BLaER1 treated with 17β-estradiol and CSF1 and Interleukin-3, amounts not matched to agents 10 nM and 100 nM (cell line): ENCODE measurements around the gene CKB.
"Not testable (repeated sequence)": the region's sequence is repeated elsewhere in the genome, so short reads cannot be mapped to it uniquely, and the experiment has no call there.

ENCODE experiments used
- H3K27ac ChIP-seq, 11 experiments: shearing (Covaris generic); formaldehyde crosslinking; 2 replicates each; pipeline ENCODE4 v1.8.1; 2022
- H3K27me3 ChIP-seq, 11 experiments: shearing (Covaris generic); formaldehyde crosslinking; 2 replicates each; pipeline ENCODE4 v1.8.1; 2022
- H3K36me3 ChIP-seq, 11 experiments: shearing (Covaris generic); formaldehyde crosslinking; 2 replicates each; pipeline ENCODE4 v1.8.1; 2022
- H3K4me1 ChIP-seq, 10 experiments: shearing (Covaris generic); formaldehyde crosslinking; 2 replicates each; pipeline ENCODE4 v1.8.1; 2022
- H3K4me2 ChIP-seq, 11 experiments: shearing (Covaris generic); formaldehyde crosslinking; 2 replicates each; pipeline ENCODE4 v1.8.1; 2022
- H3K4me3 ChIP-seq, 10 experiments: shearing (Covaris generic); formaldehyde crosslinking; 2 replicates each; pipeline ENCODE4 v1.8.1; 2022
- H3K9ac ChIP-seq, 11 experiments: shearing (Covaris generic); formaldehyde crosslinking; 2 replicates each; pipeline ENCODE4 v1.8.1; 2022
- H3K9me3 ChIP-seq, 11 experiments: shearing (Covaris generic); formaldehyde crosslinking; replicated peaks in 1 of 11; 2 replicates each; pipeline ENCODE4 v1.8.1; 2022
- H4K20me1 ChIP-seq, 11 experiments: shearing (Covaris generic); formaldehyde crosslinking; 2 replicates each; pipeline ENCODE4 v1.8.1; 2022
- Cebpa-rat ChIP-seq, 11 experiments: shearing (Covaris generic); IDR thresholded peaks; 2 replicates each; pipeline ENCODE4 v1.8.1; 2022

The CKB gene

DNA sequence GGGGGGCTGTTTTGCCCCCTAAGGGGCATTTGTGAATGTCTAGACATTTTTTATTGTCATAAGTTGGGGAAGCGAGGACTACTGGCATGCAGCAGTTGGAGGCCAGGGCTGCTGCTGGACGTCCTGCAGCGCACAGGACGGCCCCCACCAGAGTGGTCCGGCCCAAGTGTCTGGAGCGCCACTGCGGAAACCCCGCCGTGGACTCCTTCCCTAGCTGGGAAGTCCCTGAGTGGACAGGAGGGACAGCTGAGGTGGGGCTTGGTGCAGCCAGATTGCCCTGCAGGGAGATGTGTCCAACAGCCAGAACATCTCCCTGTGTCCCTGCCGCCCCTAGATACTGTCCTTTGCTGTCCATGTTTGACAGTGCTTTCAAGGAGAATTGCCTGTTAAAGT is 5.5 kb downstream of the CKB start:
- peak overlapping the region in 5 of 11 experiments; percentile 1 to 50 (median 13); a peak in 4 of 22 replicates for H3K9ac ChIP-seq
- H3K27me3 ChIP-seq: peaks cover 8 to 20% (median 18%) of the 10 kb centered on the region in 11 experiments
- H3K9me3 ChIP-seq: no peaks in the 10 kb centered on the region
- no peak for TF ChIP-seq Cebpa-rat (IDR thresholded peaks at IDR 0.05)
- H4K20me1 ChIP-seq: peaks cover 0 to 87% (median 28%) of the 10 kb centered on the region in 11 experiments; a peak in 18 of 22 replicates
- peaks cover 43 to 88% (median 62%) of the 10 kb centered on the region in 10 experiments for H3K4me1 ChIP-seq
- no peak overlapping the region for H3K27ac ChIP-seq
- peaks cover 0 to 6% (median 0%) of the 10 kb centered on the region in 11 experiments; a peak in 1 of 22 replicates for H3K36me3 ChIP-seq
- H3K4me2 ChIP-seq: no peak overlapping the region
- no peak overlapping the region for H3K4me3 ChIP-seq

DNA sequence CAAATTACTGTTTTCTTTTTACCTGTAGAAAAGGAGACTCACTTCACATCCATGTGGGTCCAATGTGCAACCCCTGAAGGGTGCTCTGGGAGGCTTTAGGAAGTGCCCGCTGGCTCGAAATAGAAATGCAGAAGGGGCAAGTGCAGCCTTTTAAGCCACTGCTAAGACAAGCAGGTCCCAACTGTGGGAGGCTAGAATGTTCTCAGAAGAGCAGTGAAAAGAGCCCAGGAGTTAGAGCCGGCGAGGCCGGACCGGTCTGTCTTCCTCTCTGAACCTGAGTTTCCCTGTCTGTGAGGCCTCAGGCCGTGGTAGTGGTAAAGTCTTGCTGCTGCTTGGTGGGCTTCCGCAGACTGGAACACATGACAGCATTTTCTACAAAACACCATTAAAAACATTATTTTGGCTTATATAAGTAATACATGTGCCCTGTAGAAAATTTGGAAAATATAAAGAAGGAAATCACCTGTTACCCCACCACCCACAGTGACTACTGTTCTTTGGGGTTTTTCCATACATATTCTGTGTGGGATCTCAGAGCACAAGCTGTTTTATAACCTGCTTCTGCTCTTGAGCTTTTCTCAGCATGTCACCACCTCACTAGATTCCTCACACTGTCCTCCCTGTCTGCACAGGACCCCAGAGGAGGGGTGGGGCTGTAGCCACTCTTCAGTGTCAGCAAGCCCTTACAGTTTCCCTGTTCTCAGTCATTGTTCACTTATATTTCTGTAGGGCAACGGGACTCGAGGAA is 6.0 kb downstream of the CKB start:
- H3K27me3 ChIP-seq: peaks cover 2 to 14% (median 12%) of the 10 kb centered on the region in 11 experiments
- peaks cover 40 to 85% (median 57%) of the 10 kb centered on the region in 10 experiments for H3K4me1 ChIP-seq
- H3K9me3 ChIP-seq: no peaks in the 10 kb centered on the region
- peak overlapping the region in 5 of 11 experiments; percentile 1 to 50 (median 14); a peak in 4 of 22 replicates for H3K9ac ChIP-seq
- H3K4me3 ChIP-seq: no peak overlapping the region
- no peak for TF ChIP-seq Cebpa-rat (IDR thresholded peaks at IDR 0.05)
- H3K4me2 ChIP-seq: peak overlapping the region in 3 of 11 experiments; percentile 7 to 34 (median 26); a peak in 3 of 22 replicates
- peaks cover 0 to 9% (median 2%) of the 10 kb centered on the region in 11 experiments; a peak in 9 of 22 replicates for H3K36me3 ChIP-seq
- H3K27ac ChIP-seq: no peak overlapping the region
- peaks cover 0 to 85% (median 28%) of the 10 kb centered on the region in 11 experiments; a peak in 18 of 22 replicates for H4K20me1 ChIP-seq

DNA sequence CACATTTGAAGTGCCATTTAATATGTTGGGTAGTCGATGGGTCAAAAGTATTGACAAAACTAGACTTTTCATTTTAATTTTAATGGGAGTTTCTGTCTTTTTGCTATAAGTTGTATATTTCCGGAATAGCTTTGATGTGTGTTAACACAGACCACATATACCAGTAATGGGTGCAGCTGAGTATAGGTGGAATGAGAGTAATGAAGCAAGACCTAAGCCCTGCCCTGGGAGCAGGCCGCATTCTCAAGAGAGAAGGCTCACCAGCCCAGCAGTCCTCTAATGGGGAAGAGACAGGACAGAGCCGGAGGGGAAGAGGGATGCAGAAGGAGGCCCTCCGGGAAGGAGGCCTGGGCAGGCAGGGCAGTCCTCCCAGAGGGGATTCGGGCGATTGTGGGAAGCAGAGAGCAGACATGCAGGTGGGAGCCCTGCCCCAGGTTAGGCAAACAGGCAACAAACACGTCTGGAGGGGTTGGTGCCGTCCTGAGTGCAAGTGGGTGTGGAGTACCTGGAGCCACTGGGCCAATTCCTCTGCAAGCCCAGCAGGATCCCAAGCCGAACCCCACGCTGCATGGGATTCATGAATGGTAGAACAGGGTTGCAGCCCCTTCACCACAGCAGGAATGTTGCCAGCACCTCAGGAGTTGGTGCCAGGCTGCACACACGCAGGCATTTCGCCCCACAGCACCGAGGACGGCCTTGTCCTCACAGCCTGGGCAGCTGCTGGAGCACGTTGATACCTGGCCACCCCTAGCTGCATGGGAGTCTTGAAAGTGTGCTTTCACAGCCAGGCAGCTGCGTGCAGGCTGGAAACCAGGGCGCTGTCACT is 7.8 kb downstream of the CKB start:
- no peak for TF ChIP-seq Cebpa-rat (IDR thresholded peaks at IDR 0.05)
- peak overlapping the region in 5 of 11 experiments; percentile 11 to 52 (median 48); a peak in 8 of 22 replicates for H3K4me2 ChIP-seq
- no peak overlapping the region for H3K4me3 ChIP-seq
- no peak overlapping the region for H3K27ac ChIP-seq
- H4K20me1 ChIP-seq: peaks cover 0 to 84% (median 26%) of the 10 kb centered on the region in 11 experiments; a peak in 18 of 22 replicates
- H3K4me1 ChIP-seq: peaks cover 31 to 78% (median 43%) of the 10 kb centered on the region in 10 experiments
- H3K36me3 ChIP-seq: peaks cover 0 to 27% (median 19%) of the 10 kb centered on the region in 11 experiments; a peak in 19 of 22 replicates
- H3K9me3 ChIP-seq: no peaks in the 10 kb centered on the region
- H3K27me3 ChIP-seq: no peaks in the 10 kb centered on the region
- no peak overlapping the region for H3K9ac ChIP-seq

DNA sequence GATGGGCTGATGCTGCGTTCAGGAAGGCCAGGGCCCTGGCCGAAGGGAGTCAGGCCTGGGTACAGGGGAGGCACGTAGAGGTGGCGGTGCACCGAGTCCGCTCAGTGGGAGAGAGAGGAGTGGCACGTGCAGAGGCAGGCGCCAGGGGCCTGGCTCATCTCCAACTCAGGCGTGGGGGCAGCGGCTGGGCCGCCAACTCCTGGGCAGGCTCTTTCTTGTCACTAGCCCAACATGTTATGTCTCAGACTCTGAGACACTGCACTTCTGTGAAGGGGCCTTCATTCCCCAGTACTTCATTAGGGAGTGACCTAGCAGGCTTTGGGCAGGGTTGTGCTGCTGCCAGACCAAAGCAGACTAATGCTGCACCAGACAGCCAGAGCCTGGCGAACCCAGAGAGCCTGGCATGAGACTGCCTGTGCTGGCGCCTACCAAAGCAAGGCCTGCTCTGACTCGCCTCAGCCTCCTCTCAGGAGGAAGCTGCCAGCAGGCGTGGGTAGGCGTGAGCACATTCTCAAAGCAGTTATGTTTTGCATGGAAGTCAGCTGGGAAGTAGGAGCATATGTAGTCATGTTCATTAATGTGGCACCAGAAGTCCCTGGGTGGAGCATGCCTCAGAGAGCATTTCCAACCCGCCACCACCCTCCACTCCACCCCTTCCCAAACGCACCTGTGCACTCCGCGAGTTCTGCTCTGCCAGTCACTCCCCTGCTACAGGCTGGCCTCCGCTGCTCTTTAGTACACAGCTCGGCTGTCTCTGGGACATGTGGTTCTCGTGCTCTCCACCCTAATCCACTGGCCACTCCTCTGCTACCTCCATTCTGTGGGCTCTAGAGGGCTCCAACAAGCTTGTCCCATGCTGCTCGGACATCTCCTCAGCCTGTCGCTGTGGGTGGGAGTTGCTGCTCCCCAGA is 9.7 kb downstream of the CKB start:
- H3K4me2 ChIP-seq: peak overlapping the region in 7 of 11 experiments; percentile 21 to 47 (median 37); a peak in 13 of 22 replicates

DNA sequence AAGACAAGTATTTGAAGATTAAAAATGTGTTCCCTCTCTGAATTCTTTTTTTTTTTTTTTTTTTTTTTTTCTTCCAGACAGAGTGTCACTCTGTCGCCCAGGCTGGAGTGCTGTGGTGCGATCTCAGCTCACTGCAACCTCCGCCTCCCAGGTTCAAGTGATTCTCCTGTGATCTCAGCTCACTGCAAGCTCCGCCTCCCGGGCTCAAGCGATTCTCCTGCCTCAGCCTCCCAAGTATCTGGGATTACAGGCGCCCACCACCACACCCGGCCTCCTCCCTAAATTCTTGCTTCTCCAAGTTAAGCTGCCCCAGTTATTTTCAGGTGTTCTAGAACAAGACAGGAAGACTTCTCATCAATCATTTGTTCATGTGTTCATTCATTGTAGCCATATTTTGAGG is 10.4 kb downstream of the CKB start:
- H3K9me3 ChIP-seq, H3K4me3 ChIP-seq, H3K27me3 ChIP-seq, H3K27ac ChIP-seq: not testable (repeated sequence)
- peaks cover 20 to 53% (median 43%) of the 10 kb centered on the region in 11 experiments; a peak in 21 of 22 replicates for H3K36me3 ChIP-seq
- peaks cover 13 to 52% (median 22%) of the 10 kb centered on the region in 10 experiments; a peak in 19 of 20 replicates for H3K4me1 ChIP-seq
- peak overlapping the region in 3 of 11 experiments; percentile 24 to 47 (median 37); a peak in 5 of 22 replicates for H3K4me2 ChIP-seq
- H3K9ac ChIP-seq: peak overlapping the region in 2 of 11 experiments; percentile 34 to 48; a peak in 3 of 22 replicates
- H4K20me1 ChIP-seq: peaks cover 0 to 82% (median 18%) of the 10 kb centered on the region in 11 experiments; a peak in 16 of 22 replicates

More for the DNA sequence above, 9.7 kb downstream of the CKB start:
- peaks cover 13 to 59% (median 24%) of the 10 kb centered on the region in 10 experiments; a peak in 19 of 20 replicates for H3K4me1 ChIP-seq
- H3K27ac ChIP-seq: peak overlapping the region in 2 of 11 experiments; percentile 3 to 15; a peak in 3 of 22 replicates
- H3K9me3 ChIP-seq: no peaks in the 10 kb centered on the region
- H3K4me3 ChIP-seq: no peak overlapping the region
- H3K9ac ChIP-seq: peak overlapping the region in 3 of 11 experiments; percentile 34 to 48 (median 44); a peak in 3 of 22 replicates
- H3K36me3 ChIP-seq: peaks cover 12 to 46% (median 37%) of the 10 kb centered on the region in 11 experiments; a peak in 21 of 22 replicates
- peaks cover 0 to 82% (median 20%) of the 10 kb centered on the region in 11 experiments; a peak in 16 of 22 replicates for H4K20me1 ChIP-seq
- no peaks in the 10 kb centered on the region for H3K27me3 ChIP-seq
- TF ChIP-seq Cebpa-rat (IDR thresholded peaks at IDR 0.05): no peak

DNA sequence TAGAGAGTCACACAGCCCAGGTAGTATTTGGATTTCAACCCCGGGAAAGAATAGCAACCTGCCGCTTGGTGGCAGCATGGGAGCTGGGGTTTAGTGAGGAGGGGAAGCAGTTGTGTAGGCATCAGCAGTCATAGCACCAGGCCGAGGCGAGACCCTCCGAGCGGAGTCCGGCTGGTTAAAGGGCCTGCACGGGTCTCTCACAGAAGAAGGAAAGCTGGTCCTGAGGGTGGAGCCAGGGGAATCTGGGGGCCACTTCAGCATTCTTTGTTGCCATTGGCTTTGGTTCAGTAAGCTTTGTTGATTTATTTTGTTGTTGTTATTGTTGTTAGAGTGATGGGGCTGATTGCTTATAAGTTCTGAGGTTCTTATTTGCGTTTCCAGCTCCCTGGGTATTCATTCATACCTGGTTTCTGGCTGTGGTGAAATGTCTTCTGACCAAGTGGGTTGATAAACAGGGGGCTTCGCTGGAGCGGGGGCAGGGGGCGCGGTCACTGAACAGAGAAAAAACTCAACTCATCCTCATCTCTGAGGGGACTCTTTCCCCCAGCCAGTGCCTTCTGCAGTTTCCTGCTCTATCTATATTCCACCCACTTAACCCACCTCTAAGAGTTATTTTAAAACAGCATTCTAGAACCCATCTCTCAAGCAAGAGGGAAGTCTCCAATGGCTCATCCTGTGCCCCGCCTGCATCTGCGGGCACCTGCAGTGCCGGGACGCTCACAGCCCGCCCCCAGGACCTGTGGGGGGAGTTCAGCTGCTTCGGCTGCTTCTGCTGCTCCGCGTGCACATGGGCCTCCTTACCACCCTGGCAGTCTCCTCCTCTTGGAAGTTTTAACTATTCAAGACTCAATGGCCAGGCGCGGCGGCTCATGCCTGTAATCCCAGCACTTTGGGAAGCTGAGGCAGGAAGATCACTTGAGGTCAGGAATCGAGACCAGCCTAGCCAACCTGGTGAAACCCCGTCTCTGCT is 11.6 kb downstream of the CKB start:
- H3K27me3 ChIP-seq: no peaks in the 10 kb centered on the region

More for the DNA sequence above, 11.6 kb downstream of the CKB start:
- no peak overlapping the region for H3K27ac ChIP-seq
- peaks cover 13 to 49% (median 22%) of the 10 kb centered on the region in 10 experiments; a peak in 19 of 20 replicates for H3K4me1 ChIP-seq
- no peak overlapping the region for H3K4me2 ChIP-seq
- no peak for TF ChIP-seq Cebpa-rat (IDR thresholded peaks at IDR 0.05)
- no peaks in the 10 kb centered on the region for H3K9me3 ChIP-seq
- peaks cover 0 to 75% (median 18%) of the 10 kb centered on the region in 11 experiments; a peak in 16 of 22 replicates for H4K20me1 ChIP-seq
- no peak overlapping the region for H3K4me3 ChIP-seq
- no peak overlapping the region for H3K9ac ChIP-seq
- H3K36me3 ChIP-seq: peaks cover 21 to 64% (median 46%) of the 10 kb centered on the region in 11 experiments
